ENCODE measurements around the gene BZW2. TPM values are rescaled to one million over a fixed set of nuclear protein-coding genes. Genes with fewer than 3 reads are reported as not detected.

The BZW2 gene
- total RNA-seq, 4 donors from 2014 or later: 16.1 to 135 (median 70.9) TPM

DNA sequence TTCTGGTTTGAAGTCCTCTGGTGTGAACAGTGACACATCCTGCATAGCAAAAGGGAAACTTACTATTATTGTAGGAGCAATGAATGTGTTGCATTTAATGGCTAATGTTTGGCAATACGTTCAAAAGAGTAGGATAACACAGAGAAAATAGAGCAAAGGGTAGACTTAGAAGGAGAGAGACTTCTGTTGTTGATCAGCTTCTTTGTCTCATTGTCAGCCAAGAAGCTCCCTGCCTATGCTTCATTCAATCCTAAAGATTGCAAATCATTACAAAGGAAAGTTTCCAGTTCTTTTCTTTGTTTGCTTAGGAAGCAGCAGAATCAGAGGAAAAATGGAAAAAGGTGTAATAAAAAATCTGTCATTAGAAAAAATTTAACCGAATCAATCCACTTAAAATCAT lies 99.7 kb downstream of the BZW2 start:
- intact Hi-C loops (cut with DNase I; ENCODE audit: low total_unique reads) (no loop called here), in situ Hi-C loops (cut with MboI; ENCODE audit: low pct_ligation_motif_present in 1 of 4, low pct_unique_long_range_greater_than_20kb in 1 of 4, low sequenced_read_pairs in 3 of 4) (no loop called here)
- TF ChIP-seq CTCF (IDR thresholded peaks at IDR 0.05): no peak
- TF ChIP-seq POLR2A (IDR thresholded peaks at IDR 0.05): no peak
- no peak for TF ChIP-seq POLR2AphosphoS5 (IDR thresholded peaks at IDR 0.05)
- TF ChIP-seq EP300 (IDR thresholded peaks at IDR 0.05; ENCODE audit: low read depth): no peak
- Histone ChIP-seq H3K27me3 (no peaks in the 10 kb centered on the region), H3K9me3 (no peaks in the 10 kb centered on the region), H3K4me1 (peaks cover 3 to 12% (median 4%) of the 10 kb centered on the region in 4 donors), H3K27ac (no peak overlapping the region), H3K4me3 (no peak overlapping the region), H3K36me3 (no peaks in the 10 kb centered on the region)
- DNase-seq: no peak
- 80 to 87% methylated on average over 2 of the region's 2 CpGs for WGBS, 2 donors (ENCODE audit: low coverage in 1 of 2)

DNA sequence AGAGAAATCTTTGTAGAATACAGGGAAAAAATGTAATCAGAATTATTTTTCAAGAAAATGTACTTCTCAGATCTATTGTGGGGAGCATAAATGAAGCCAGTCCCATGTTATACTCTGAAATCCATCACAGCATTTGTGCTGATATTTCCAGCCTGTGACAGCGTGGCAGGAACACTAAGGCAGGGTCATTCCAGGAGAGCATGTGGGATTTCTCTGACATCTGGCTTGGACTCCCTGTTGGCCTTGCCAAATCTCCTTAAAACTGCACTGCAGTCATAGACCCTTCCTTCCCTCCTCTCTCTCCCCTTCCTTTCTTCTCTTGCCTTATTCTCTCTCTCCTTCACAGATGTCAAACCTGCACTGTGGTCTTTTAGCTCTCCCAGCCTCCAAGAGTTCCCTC lies 101.1 kb downstream of the BZW2 start:
- no peak for DNase-seq
- Histone ChIP-seq H3K4me3 (no peak overlapping the region), H3K27ac (no peak overlapping the region), H3K9me3 (no peaks in the 10 kb centered on the region), H3K27me3 (no peaks in the 10 kb centered on the region), H3K4me1 (peaks cover 0 to 10% (median 1%) of the 10 kb centered on the region in 4 donors), H3K36me3 (no peaks in the 10 kb centered on the region)
- WGBS, 2 donors (ENCODE audit: low coverage in 1 of 2): 33 to 69% methylated on average over 1 of the region's 1 CpG
- intact Hi-C loops (cut with DNase I; ENCODE audit: low total_unique reads) (no loop called here), in situ Hi-C loops (cut with MboI; ENCODE audit: low pct_ligation_motif_present in 1 of 4, low pct_unique_long_range_greater_than_20kb in 1 of 4, low sequenced_read_pairs in 3 of 4) (no loop called here)
- TF ChIP-seq CTCF (IDR thresholded peaks at IDR 0.05) (no peak), EP300 (IDR thresholded peaks at IDR 0.05; ENCODE audit: low read depth) (no peak), POLR2A (IDR thresholded peaks at IDR 0.05) (no peak), POLR2AphosphoS5 (IDR thresholded peaks at IDR 0.05) (no peak)

DNA sequence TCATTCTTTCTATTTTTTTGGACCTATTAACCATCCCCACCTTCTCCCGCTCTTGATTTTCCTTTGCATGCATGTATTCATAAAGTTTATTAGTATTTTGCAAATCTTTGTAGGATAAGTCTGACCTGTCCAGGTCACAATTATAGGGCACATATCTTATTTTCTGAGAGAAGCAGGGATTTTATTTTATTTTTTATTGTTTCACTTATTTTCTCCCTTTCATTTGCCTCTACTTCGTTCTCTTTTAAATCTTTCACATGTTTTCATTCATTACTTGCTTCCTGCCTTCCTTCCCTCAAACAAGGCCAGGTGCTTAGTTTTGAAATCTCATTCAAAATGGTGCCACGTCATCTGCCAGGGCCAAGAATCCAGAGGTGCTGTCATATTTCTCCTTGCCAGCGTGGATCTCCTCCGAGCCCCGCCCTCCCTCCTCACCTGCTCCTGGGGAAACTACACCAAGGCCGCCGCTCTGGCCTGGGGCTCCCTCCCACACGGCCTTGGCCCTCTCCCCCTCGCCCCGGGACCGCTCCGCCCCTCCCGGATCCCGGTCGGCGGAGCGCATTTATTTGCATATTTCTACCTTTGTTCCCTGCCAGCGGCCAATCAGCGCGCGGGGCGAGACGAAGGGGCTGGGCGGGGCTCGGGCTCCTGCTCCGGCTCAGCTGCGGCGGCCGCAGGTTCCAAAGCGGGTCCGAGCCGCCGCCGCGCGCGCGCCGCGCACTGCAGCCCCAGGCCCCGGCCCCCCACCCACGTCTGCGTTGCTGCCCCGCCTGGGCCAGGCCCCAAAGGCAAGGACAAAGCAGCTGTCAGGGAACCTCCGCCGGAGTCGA lies 107.3 kb downstream of the BZW2 start, which contains the start of gene TSPAN13:
Gene TSPAN13, plus strand, starts transcription at position 654 of the 830 bp plus-strand sequence. CDS start 213 bp downstream, outside the sequence.
- intact Hi-C loops (cut with DNase I; ENCODE audit: low total_unique reads): no loop called here
- Histone ChIP-seq H3K9me3 (no peaks in the 10 kb centered on the region), H3K27ac (peak within 1 kb of the TSS; percentile 75 to 87 (median 84)), H3K4me3 (peak within 1 kb of the TSS; percentile 33 to 95 (median 72)), H3K36me3 (no peaks in the 10 kb centered on the region), H3K27me3 (no peaks in the 10 kb centered on the region), H3K4me1 (peaks cover 0 to 6% (median 2%) of the 10 kb centered on the region in 4 donors)
- 3 to 56% methylated on average over 2 to 47 of the region's 48 CpGs for WGBS, 2 donors (ENCODE audit: low coverage in 1 of 2)
- in situ Hi-C loops (cut with MboI; ENCODE audit: low pct_ligation_motif_present in 1 of 4, low pct_unique_long_range_greater_than_20kb in 1 of 4, low sequenced_read_pairs in 3 of 4): no loop called here
- TF ChIP-seq POLR2AphosphoS5 (IDR thresholded peaks at IDR 0.05) (peak in 2 of 3 donors; percentile 37 to 49), EP300 (IDR thresholded peaks at IDR 0.05; ENCODE audit: low read depth) (no peak), CTCF (IDR thresholded peaks at IDR 0.05) (no peak), POLR2A (IDR thresholded peaks at IDR 0.05) (peak; percentile 59)
- peak; percentile 95 for DNase-seq

- intact Hi-C loops (cut with DNase I; ENCODE audit: low total_unique reads): no loop called here
- WGBS, 2 donors (ENCODE audit: low coverage in 1 of 2): 5 to 7% methylated on average over 20 to 58 of the region's 58 CpGs
- in situ Hi-C loops (cut with MboI; ENCODE audit: low pct_ligation_motif_present in 1 of 4, low pct_unique_long_range_greater_than_20kb in 1 of 4, low sequenced_read_pairs in 3 of 4): no loop called here
These were observed 108.2 kb downstream of the BZW2 start for GRCh38 chr7:16753932-16754855.

More at GRCh38 chr7:16753932-16754855, 108.2 kb downstream of the BZW2 start:
- Histone ChIP-seq H3K27ac (peak overlapping the region; percentile 75 to 87 (median 84)), H3K4me1 (peaks cover 0 to 6% (median 2%) of the 10 kb centered on the region in 4 donors), H3K4me3 (peak overlapping the region; percentile 33 to 95 (median 72)), H3K36me3 (no peaks in the 10 kb centered on the region), H3K27me3 (no peaks in the 10 kb centered on the region), H3K9me3 (no peaks in the 10 kb centered on the region)
- peak; percentile 50 for DNase-seq
- TF ChIP-seq POLR2AphosphoS5 (IDR thresholded peaks at IDR 0.05): no peak
- peak; percentile 41 for TF ChIP-seq POLR2A (IDR thresholded peaks at IDR 0.05)

Data from transverse colon (tissue), 4 donors.